Measurements from ENCODE around the gene WDR48.

The WDR48 gene

DNA sequence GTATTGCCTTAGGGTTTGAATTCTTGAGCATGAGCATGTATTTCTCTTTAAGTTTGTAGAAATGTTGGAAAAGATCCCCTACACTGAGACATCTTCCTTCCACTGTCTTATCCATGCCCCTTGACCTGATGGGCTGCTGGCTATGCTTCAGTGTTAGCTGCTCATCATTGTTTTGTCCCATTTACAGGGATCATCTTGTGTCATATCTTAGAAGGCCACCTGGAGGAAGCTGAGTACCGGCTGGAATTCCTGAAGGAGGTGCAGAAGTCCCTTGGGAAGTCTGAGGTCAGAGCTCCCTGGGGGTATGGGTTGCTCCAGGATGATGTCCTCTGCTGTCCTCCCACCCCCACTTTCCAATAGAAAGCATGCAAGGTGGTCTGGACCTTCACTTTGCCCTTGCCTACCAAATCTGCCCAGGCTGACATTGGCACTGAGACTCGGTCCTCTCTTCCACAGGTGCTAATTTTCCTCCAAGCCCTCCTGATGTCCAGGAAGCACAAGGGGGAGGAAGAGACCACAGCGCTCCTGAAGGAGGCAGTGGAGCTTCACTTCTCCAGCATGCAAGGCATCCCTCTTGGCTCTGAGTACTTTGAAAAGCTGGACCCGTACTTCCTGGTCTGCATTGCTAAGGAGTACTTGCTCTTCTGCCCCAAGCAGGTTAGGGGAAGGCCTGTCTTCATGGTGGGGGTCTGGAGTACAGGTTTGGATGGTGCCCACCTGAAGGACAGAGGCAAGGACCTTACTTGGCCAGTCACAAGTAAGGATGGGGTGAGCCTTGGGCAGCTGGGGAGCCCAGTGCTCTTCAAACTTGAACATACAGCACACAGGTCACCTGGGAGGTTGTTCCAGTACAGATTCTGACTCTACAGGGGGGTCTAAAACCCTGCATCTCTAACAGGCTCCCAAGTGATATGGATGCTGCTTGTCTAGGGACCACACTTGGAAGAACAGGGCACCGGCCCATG, 73.3 kb downstream of the WDR48 start:
- DNase-seq: no peak

- DNase-seq: no peak
Observed at GRCh38 chr3:39125841-39126500, 74.2 kb downstream of the WDR48 start.

GRCh38 chr3:39126532-39127071, 74.8 kb downstream of the WDR48 start:
- no peak for DNase-seq

DNA sequence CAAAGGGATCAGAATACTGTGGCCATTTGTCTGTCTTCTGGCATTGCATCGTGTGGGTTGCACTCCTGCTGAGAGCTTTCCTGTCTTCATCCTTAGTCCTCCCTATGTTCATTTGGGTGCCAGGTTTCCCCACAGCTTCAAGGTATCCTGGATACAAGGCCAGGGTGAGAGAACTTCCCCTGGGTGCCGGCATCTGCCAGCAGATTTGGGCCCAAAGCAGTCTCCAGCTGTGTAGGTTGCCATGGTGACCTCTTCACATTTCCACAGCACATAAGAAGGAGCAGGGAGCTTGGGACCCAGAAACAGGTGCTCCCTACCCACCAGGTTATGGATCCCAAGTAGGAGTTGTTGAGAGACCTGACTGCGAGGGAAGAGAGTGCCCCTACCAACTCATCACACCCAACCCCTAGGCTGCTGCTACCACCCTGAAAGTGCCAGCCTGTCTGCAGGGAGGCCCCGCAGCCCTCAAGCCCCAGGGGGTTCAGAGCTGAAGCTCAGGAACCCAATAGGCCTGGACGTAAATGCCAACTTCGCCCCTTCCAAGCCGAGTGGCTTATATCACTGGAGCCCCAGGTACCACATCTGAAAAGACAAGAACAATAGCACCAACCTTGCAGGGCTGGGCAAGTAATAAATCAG, 75.6 kb downstream of the WDR48 start:
- DNase-seq: no peak

DNA sequence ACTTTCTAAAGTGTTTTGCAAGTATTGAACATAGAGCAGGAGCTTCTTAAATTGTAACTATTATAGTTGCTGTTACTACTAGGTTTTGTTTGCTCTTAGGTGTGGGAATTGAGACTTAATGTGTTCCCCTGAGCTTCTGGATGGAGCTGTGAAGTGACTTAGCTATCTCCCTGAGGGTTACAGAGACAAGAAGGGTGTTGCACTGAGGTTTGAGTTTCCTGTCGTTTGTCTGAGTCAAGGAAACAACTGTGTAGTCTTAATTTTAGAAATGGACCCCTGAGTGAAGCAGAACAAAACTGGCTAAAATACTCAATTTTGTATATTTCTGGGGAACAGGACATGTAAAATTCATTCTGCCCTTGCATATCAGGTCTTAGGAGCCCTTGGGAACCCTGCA, 76.1 kb downstream of the WDR48 start:
- no peak for DNase-seq

DNA sequence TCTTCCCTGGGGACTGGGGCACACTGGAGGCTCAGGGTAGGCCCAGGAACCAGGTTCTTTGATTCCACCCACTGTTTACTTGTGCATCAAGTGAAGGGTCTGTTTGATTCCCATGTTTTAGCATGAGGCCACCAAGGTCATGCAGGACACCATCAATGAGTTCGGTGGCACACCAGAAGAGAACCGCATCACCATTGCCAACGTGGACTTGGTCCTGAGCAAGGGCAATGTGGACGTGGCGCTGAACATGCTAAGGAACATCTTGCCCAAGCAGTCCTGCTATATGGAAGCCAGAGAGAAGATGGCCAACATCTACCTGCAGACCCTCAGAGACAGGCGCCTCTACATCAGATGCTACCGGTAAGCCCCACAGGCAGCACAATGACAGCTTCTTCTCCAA, 77.1 kb downstream of the WDR48 start:
- no peak for DNase-seq

DNA sequence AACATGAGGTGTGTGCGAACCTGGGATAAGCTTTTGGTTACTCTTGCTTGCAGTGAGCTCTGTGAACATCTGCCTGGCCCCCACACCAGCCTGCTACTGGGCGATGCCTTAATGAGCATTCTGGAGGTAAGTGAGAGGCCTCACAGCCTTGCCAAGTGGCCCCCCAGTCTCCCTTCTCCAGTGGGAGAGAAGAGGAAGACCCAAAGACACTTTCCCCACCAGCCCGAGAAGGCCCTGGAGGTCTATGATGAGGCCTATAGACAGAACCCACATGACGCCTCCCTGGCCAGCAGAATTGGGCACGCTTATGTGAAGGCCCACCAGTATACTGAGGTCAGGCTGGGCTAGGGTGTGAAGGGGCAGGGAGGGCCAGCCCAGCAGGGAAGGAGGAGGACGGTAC, 78.2 kb downstream of the WDR48 start:
- no peak for DNase-seq

GRCh38 chr3:39130693-39131265, 79.0 kb downstream of the WDR48 start:
- no peak for DNase-seq

- no peak for DNase-seq
Observed at GRCh38 chr3:39132096-39133092, 80.6 kb downstream of the WDR48 start.

DNA sequence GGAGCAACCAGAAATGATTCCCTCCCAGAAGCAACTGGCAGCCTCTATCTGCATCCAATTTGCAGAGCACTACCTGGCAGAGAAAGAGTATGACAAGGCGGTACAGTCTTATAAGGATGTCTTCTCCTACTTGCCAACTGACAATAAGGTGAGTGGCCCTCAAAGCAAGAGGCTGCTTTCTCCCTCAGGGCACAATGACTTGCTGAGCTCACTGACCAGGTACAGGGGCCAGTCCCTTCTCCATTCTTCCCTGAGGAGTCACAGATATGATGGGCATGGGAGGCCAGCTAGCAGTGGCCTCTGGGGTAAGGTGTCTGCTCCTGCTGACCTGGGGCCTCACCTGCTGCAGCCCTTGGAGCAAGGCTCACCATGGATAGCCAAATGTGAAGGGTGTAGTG, 81.3 kb downstream of the WDR48 start:
- no peak for DNase-seq

DNA sequence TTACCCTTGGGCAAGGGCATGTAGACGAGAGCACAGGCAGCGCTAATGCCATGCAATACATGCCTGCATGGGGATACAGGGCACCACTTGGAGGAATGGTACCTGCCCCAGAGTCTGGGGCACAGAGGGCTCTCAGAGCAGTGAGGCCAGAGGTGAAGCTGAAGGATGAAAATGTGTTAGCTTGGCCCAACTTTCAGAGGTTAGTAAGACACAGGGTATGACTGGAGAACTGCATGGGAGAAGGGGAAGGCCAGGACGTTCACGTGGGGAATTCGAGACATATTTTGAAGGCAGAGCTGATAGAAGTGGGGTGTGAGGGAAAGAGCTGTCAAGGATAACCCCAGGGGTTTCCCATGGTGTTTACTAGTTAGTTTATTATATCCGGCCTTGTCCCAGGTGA, 82.0 kb downstream of the WDR48 start:
- DNase-seq: no peak

DNA sequence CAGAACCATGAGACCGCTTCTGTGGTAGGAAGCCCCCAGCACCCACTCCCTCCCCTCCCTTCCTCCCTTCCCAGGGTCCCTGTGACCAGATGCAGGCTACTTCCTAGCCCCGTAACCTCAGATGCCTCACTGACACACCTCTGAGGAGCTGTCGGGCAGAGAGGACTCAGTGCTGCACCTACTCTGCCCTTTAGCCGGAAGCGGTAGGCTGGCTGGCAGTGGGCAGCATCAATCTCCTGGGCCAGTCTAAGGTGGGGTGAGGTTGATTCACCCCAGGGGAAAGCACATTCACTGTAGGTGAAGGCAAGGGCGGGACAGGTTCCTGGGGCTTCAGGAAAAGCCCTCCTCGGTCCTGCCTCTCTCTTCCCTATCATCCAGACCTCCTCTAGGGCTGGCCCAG, 82.5 kb downstream of the WDR48 start:
- no peak for DNase-seq

DNA sequence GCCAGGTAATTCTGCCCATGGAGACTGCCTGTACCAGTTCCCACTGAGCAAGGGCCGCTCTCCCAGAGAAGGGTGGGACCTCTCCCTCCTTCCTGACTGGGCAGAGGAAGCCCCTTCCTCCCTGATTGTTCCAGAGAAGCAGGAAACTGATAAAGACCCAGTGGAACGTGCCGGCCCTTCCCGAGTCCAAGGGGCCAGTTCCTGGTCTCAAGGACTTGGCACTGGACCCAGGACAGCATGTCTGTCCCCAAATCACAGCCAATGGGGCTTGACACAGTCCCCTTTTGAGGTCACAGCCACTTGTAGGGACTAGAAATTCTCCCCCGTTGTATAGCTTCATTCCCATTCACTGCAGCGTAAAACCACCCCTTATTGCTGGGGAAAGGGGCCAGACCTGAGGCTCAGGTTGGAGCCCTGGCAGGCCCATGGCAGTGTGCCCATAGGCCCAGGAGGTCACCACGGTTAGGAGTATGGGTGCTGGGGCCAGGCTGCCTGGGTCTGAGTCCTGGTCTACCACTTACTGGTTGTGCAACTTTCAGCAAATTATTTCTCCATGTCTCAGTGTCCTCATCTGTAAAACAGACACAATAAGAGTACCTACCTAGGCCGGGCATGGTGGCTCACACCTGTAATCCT, 83.5 kb downstream of the WDR48 start:
- no peak for DNase-seq

GRCh38 chr3:39136533-39137434, 85.0 kb downstream of the WDR48 start:
- no peak for DNase-seq

DNA sequence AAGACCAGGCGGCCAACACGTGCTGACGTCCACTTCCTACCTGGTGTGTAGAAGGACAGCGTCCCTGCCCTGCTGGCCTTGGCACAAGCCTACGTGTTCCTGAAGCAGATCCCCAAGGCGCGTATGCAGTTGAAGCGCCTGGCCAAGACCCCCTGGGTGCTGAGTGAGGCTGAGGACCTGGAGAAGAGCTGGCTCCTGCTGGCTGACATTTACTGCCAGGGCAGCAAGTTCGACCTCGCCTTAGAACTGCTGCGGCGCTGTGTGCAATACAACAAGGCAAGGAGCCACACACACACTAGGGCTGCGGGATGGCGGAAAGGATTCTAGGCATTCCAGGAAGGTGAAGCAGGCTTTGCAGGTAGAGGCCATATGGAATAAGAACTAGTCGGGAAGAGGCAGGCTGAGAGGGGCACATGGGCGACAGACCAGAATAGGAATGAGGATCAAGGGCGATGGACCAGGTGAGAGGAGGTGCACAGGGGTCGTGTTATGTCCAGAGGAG, 85.7 kb downstream of the WDR48 start:
- no peak for DNase-seq

GRCh38 chr3:39137991-39138803, 86.4 kb downstream of the WDR48 start:
- DNase-seq: no peak

- DNase-seq: no peak
Observed at GRCh38 chr3:39138804-39139415, 87.1 kb downstream of the WDR48 start.

- no peak for DNase-seq
Observed at GRCh38 chr3:39139442-39139841, 87.6 kb downstream of the WDR48 start.

All from effector CD4-positive, alpha-beta T cell (primary cell).